GM23338 (cell line): Measurements from ENCODE around the gene CYB561D2. TPM values are rescaled to one million over a fixed set of nuclear protein-coding genes. Genes with fewer than 3 reads are reported as not detected.

Experiments
- ATAC-seq: fragments of 200-7000 bp; cut with Tn5 transposase; 3 replicates; pipeline ENCODE4 v1.9.1; 2020
- DNase-seq: peaks from one replicate; pipeline ENCODE4 v3.0.0-alpha.2; 2015; ENCODE audit warnings: low spot score
- H2AFZ ChIP-seq: fragments of 200-600 bp; sonication (generic); 2 replicates; pipeline ENCODE4 v1.8.0; 2016; ENCODE audit warnings: antibody characterized with exemption, mild to moderate bottlenecking, moderate library complexity
- H3F3A ChIP-seq: fragments of 200-600 bp; sonication (generic); replicated peaks from 2 replicates; pipeline ENCODE4 v1.8.0; 2017; ENCODE audit warnings: antibody characterized with exemption, mixed run types, low read depth
- H3K27ac ChIP-seq: fragments of 200-600 bp; sonication (generic); 2 replicates; pipeline ENCODE4 v1.6.1; 2016; ENCODE audit warnings: low read depth
- H3K27me3 ChIP-seq: fragments of 200-600 bp; sonication (generic); 2 replicates; pipeline ENCODE4 v1.8.0; 2016; ENCODE audit warnings: mild to moderate bottlenecking, mixed run types, moderate library complexity; ENCODE audit not compliant: insufficient read depth
- H3K36me3 ChIP-seq: fragments of 200-600 bp; sonication (generic); 2 replicates; pipeline ENCODE4 v1.8.0; 2016; ENCODE audit warnings: mild to moderate bottlenecking; ENCODE audit not compliant: insufficient read depth
- H3K4me1 ChIP-seq: fragments of 200-600 bp; sonication (generic); 2 replicates; pipeline ENCODE4 v1.8.0; 2016; ENCODE audit warnings: mild to moderate bottlenecking, moderate library complexity; ENCODE audit not compliant: insufficient read depth
- H3K4me2 ChIP-seq: fragments of 200-600 bp; sonication (generic); 2 replicates; pipeline ENCODE4 v1.7.1; 2017; ENCODE audit warnings: mixed run types
- H3K4me3 ChIP-seq: fragments of 200-600 bp; sonication (generic); 2 replicates; pipeline ENCODE4 v1.6.1; 2016; ENCODE audit warnings: mixed run types
- H3K79me2 ChIP-seq: fragments of 200-600 bp; sonication (generic); replicated peaks from 2 replicates; pipeline ENCODE4 v1.8.0; 2017; ENCODE audit warnings: mild to moderate bottlenecking; ENCODE audit not compliant: insufficient read depth
- H3K9me2 ChIP-seq: fragments of 200-600 bp; sonication (generic); 2 replicates; pipeline ENCODE4 v1.8.0; 2017; ENCODE audit not compliant: insufficient read depth
- H4K20me1 ChIP-seq: fragments of 200-600 bp; sonication (generic); replicated peaks from 2 replicates; pipeline ENCODE4 v1.8.0; 2017; ENCODE audit warnings: mild to moderate bottlenecking; ENCODE audit not compliant: insufficient read depth
- H3K27ac Mint-ChIP-seq: 2 replicates; pipeline ENCODE4 v1.8.0; 2020; ENCODE audit warnings: inconsistent platforms, mild to moderate bottlenecking, moderate library complexity, mixed read lengths
- H3K27me3 Mint-ChIP-seq: 3 replicates; pipeline ENCODE4 v1.8.0; 2022; ENCODE audit warnings: low read depth, mild to moderate bottlenecking, moderate library complexity, mixed read lengths, inconsistent platforms; ENCODE audit not compliant: insufficient read depth, poor library complexity
- H3K36me3 Mint-ChIP-seq: 3 replicates; pipeline ENCODE4 v1.8.0; 2021; ENCODE audit warnings: low read depth, mild to moderate bottlenecking, inconsistent platforms, moderate library complexity, mixed read lengths
- H3K4me1 Mint-ChIP-seq: 3 replicates; pipeline ENCODE4 v1.8.0; 2020; ENCODE audit warnings: mild to moderate bottlenecking, inconsistent platforms, mixed read lengths
- H3K4me3 Mint-ChIP-seq: 3 replicates; pipeline ENCODE4 v1.8.0; 2021; ENCODE audit warnings: moderate library complexity, mild to moderate bottlenecking, inconsistent platforms, mixed read lengths
- H3K9me3 Mint-ChIP-seq: 3 replicates; pipeline ENCODE4 v1.8.0; 2020; ENCODE audit warnings: moderate library complexity, mild to moderate bottlenecking, inconsistent platforms, mixed read lengths
- CREB1 ChIP-seq: fragments of 250-450 bp; sonication (Bioruptor Pico); IDR thresholded peaks from 2 replicates; pipeline ENCODE4 v1.5.0; 2020; ENCODE audit warnings: low read depth, mild to moderate bottlenecking, moderate library complexity
- ETS1 ChIP-seq: IDR thresholded peaks from 2 replicates; pipeline ENCODE4 v1.6.1; 2016; ENCODE audit warnings: antibody characterized with exemption
- EZH2 ChIP-seq: fragments of 200-600 bp; sonication (generic); IDR thresholded peaks from one replicate; pipeline ENCODE4 v1.8.0; 2017; ENCODE audit warnings: antibody characterized with exemption, mild to moderate bottlenecking, low read depth; ENCODE audit not compliant: unreplicated experiment
- EZH2phosphoT487 ChIP-seq: fragments of 200-600 bp; sonication (generic); IDR thresholded peaks from one replicate; pipeline ENCODE4 v1.8.1; 2018; ENCODE audit warnings: antibody characterized with exemption; ENCODE audit not compliant: unreplicated experiment
- JUNB ChIP-seq: IDR thresholded peaks from one replicate; pipeline ENCODE4 v1.6.1; 2016; ENCODE audit warnings: antibody characterized with exemption; ENCODE audit not compliant: unreplicated experiment
- NANOG ChIP-seq: IDR thresholded peaks from 2 replicates; pipeline ENCODE4 v1.6.1; 2016; ENCODE audit warnings: antibody characterized with exemption, borderline replicate concordance
- POLR2AphosphoS5 ChIP-seq: IDR thresholded peaks from 2 replicates; pipeline ENCODE4 v1.6.1; 2016; ENCODE audit warnings: antibody characterized with exemption, low read depth
- REST ChIP-seq: IDR thresholded peaks from one replicate; pipeline ENCODE4 v1.6.1; 2018; ENCODE audit warnings: antibody characterized with exemption; ENCODE audit not compliant: unreplicated experiment
- STAT1 ChIP-seq: IDR thresholded peaks from one replicate; pipeline ENCODE4 v1.6.1; 2016; ENCODE audit warnings: antibody characterized with exemption; ENCODE audit not compliant: unreplicated experiment
- ZNF114 ChIP-seq: fragments of 250-450 bp; sonication (Bioruptor Pico); IDR thresholded peaks from 2 replicates; pipeline ENCODE4 v1.5.0; 2020; ENCODE audit warnings: mild to moderate bottlenecking, moderate library complexity
- ZNF331 ChIP-seq: fragments of 250-450 bp; sonication (Bioruptor Pico); IDR thresholded peaks from 2 replicates; pipeline ENCODE4 v1.5.0; 2020; ENCODE audit warnings: low read depth, mild to moderate bottlenecking, moderate library complexity
- ZNF462 ChIP-seq: fragments of 250-450 bp; sonication (Bioruptor Pico); IDR thresholded peaks from 2 replicates; pipeline ENCODE4 v1.5.0; 2020; ENCODE audit warnings: mild to moderate bottlenecking, moderate library complexity
- polyA plus RNA-seq: library from polyadenylated mRNA; unstranded; fragments of >200 nt; fragmentation: Nextera tagmentation; extraction: Ambion mirVana; gene quantifications from 2 replicates; pipeline ENCODE4 v1.2.1, GENCODE V29; 2016
- total RNA-seq: library from RNA; depleted of rRNA; stranded (reverse); fragments of >200 nt; shearing (Covaris generic); gene quantifications from 2 replicates; pipeline ENCODE4 v1.2.3, GENCODE V29; 2014
- TF ChIP-seq, protein P1 (sequence below), 2 experiments: fragments of 200-600 bp in 1 of 2; sonication (generic) in 1 of 2; conservative IDR thresholded peaks; 2 replicates each; pipeline versions ENCODE4 v1.5.1 to v1.6.1; 2016 to 2017; ENCODE audit warnings: antibody characterized with exemption in 2 of 2, low read depth in 2 of 2, mild to moderate bottlenecking in 2 of 2, moderate library complexity in 1 of 2

Gene CYB561D2
- total and polyA plus RNA-seq, 2 experiments from 2014 or later: 10.1 to 18.2 TPM

DNA sequence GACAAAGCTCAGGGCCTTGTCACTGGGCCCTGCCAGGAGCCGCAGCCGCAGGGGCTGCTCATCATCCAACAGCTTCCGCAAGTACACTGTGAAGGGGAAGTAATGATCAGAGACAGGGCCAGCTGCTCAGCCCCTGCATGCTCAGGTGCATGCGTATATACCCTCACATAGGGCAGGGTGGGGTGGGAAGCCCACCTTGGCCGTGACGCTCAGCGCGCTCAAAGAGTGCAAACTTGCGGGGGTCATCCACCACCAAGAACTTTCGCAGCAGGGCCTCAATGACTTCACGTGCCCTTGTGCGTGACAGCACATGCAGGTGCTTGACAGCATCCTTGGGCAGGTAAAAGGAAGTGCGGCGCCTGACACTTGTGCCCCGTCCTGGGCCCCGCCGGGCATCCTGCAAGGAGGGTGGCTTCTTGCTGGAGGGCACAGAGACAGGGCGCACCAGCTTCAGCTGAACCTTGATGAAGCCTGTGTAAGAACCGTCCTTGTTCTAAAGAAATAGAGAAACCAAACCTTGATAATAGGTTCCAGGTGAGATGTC is 19.2 kb upstream of the CYB561D2 start:
- DNase-seq (no peak), ATAC-seq (no peak)
- Histone ChIP-seq H3K27me3 (no peaks in the 10 kb centered on the region), H3K79me2 (peaks cover 46% of the 10 kb centered on the region), H3K36me3 (peaks cover 8% of the 10 kb centered on the region), H3F3A (peaks cover 30% of the 10 kb centered on the region), H3K4me2 (no peak overlapping the region), H2AFZ (no peak overlapping the region), H3K4me1 (peaks cover 19% of the 10 kb centered on the region), H4K20me1 (peaks cover 24% of the 10 kb centered on the region), H3K9me2 (no peaks in the 10 kb centered on the region), H3K4me3 (no peak overlapping the region), H3K27ac (no peak overlapping the region)
- H3K27ac Mint-ChIP-seq: no peak overlapping the region
- H3K9me3 Mint-ChIP-seq: no peaks in the 10 kb centered on the region
- peaks cover 21% of the 10 kb centered on the region; the same call in 2 of the 3 replicates for H3K4me1 Mint-ChIP-seq
- TF ChIP-seq ZNF114 (CRISPR knock-in tag) (no peak), REST (no peak), NANOG (no peak), ETS1 (no peak), STAT1 (no peak), ZNF462 (no peak), EZH2phosphoT487 (no peak), CREB1 (CRISPR knock-in tag) (no peak), EZH2 (no peak), POLR2AphosphoS5 (no peak), ZNF331 (no peak), JUNB (no peak)
- TF ChIP-seq, protein P1, sequence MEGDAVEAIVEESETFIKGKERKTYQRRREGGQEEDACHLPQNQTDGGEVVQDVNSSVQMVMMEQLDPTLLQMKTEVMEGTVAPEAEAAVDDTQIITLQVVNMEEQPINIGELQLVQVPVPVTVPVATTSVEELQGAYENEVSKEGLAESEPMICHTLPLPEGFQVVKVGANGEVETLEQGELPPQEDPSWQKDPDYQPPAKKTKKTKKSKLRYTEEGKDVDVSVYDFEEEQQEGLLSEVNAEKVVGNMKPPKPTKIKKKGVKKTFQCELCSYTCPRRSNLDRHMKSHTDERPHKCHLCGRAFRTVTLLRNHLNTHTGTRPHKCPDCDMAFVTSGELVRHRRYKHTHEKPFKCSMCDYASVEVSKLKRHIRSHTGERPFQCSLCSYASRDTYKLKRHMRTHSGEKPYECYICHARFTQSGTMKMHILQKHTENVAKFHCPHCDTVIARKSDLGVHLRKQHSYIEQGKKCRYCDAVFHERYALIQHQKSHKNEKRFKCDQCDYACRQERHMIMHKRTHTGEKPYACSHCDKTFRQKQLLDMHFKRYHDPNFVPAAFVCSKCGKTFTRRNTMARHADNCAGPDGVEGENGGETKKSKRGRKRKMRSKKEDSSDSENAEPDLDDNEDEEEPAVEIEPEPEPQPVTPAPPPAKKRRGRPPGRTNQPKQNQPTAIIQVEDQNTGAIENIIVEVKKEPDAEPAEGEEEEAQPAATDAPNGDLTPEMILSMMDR (conservative IDR thresholded peaks at IDR 0.05; ENCODE audit: low read depth in 2 of 2): no peak
- peaks cover 29% of the 10 kb centered on the region for H3K36me3 Mint-ChIP-seq
- no peak overlapping the region for H3K4me3 Mint-ChIP-seq
- H3K27me3 Mint-ChIP-seq: peaks cover 8% of the 10 kb centered on the region
